NOMO-1 (cell line): ENCODE measurements around the gene SLC16A13.
"Not testable (repeated sequence)": the region's sequence is repeated elsewhere in the genome, so short reads cannot be mapped to it uniquely, and the experiment has no call there.

Source experiments
- DNase-seq, 2 experiments: peaks; one replicate each; lab custom pipeline; 2025; ENCODE audit not compliant: unreplicated experiment in 2 of 2; lab: John Stamatoyannopoulos, UW

SLC16A13 gene

DNA sequence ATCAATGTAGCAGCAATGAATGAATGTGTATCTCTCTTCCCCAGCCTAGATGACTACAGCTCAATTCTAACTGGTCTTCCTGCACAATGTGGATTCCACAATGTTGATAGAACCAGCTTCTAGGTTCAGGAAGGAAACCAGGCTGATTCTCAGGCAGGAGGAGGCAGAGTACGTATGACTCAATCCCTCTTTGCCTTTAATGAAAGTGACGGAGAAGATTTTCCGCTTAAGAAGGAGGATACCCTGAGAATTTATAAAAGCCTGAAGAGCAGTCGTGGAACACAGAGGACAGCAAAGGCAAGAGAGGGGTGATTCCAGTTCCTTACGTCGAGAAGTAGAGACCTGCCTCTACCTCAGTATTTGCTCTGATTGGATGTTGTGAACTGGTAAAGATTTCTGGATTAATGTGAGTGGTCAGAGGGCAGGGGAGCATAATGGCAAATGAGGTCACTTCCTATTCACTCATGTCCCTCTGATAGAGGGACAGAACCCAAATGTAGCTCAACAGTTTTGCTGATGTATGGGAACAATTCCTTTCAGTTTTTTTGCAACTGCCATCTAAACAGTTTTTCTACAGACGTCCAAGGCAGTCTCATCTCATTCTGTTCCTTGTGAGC, 23.1 kb downstream of the SLC16A13 start:
- DNase-seq, result no peak

GRCh38 chr17:7060165-7060891, 24.5 kb downstream of the SLC16A13 start:
- no peak for DNase-seq

DNA sequence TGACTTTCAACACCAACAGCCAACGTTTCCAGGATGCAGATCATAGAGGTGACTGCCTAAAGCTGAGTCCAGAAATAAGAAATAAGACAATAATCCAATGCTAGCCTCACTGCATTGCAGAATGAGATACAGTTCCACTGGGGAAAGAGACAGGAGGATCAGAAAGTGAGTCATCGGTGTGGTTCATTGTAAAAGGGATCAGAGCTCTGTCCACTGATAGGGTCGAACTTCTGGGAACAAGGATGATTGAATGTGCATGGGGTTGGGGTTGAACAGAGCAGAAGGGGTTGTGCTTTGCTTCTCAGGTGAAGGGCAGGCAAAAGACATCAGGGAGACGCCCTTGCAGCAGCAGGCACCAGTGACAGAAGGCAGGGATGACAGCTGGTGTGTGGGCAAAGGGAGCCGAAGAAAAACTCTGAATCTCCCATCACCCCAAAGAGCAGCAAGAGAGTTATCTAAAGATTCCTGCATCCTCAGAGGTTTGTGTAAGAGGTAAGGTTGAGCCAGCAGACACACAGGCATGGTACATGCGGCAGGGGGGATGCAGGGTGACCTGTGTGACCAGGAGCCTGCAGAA, 27.8 kb downstream of the SLC16A13 start:
- no peak for DNase-seq

- no peak for DNase-seq
Observed at GRCh38 chr17:7064261-7064660, 28.4 kb downstream of the SLC16A13 start.

GRCh38 chr17:7067198-7067597, 31.4 kb downstream of the SLC16A13 start:
- DNase-seq, result no peak

DNA sequence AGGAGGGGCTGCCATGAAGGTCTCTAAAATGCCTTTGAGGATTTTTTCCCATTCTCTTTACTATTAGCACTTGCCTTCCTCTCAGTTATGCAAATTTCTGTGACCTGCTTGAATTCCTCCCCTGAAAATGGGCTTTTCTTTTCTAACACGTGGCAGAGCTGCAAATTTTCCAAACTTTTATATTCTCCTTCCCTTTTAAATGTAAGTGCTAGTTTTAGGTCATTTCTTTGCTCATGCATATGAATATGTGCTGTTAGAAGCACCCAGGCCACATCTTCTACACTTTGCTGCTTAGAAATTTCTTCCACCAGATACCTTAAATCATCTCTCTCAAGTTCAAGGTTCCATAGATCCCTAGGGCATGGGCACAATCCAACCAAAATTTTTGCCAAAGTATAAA, 32.5 kb downstream of the SLC16A13 start:
- DNase-seq, result no peak

- no peak for DNase-seq
Observed at GRCh38 chr17:7070712-7071111, 34.9 kb downstream of the SLC16A13 start.

DNA sequence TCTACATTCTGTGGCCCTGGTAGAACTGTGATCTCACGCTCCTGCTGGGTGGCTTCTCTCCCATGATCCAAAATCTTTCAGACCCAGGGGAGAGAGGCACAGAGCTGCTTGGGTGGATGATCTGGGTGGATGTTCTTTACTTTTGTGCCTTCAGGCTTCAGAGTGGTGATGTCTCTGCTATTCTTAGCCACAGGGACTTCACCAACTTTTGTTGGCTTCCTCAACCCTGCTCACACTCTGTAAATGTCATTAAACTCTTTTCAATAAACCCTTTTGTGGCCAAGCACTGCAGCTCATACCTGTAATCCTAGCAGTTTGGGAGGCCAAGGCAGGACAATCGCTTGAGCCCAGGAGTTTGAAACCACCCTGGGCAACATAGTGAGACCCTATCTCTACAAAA, 36.6 kb downstream of the SLC16A13 start:
- DNase-seq, result no peak

- no peak for DNase-seq
Observed at GRCh38 chr17:7074931-7075330, 39.1 kb downstream of the SLC16A13 start.

- DNase-seq, result no peak
Observed at GRCh38 chr17:7077911-7078546, 42.2 kb downstream of the SLC16A13 start.

DNA sequence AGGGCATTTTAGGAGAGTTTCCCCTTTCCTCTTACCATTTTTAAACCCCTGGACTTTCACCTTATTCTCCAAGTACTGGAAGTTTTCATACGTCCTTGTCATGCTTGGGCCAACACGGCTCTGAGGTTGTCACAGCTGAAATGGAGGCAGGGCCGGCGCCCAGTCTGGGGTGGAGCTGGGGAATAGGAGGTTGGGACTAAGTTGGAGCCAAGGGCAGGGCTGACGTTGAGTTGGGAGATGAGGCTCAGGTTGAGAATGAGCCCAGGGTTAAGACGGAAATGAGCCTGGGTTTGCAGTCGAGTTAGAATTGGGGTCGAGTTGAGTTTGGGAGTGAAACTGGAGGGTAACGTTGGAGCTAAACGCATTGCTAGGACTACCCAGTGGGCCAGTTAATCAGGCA, 42.9 kb downstream of the SLC16A13 start:
- no peak for DNase-seq

DNA sequence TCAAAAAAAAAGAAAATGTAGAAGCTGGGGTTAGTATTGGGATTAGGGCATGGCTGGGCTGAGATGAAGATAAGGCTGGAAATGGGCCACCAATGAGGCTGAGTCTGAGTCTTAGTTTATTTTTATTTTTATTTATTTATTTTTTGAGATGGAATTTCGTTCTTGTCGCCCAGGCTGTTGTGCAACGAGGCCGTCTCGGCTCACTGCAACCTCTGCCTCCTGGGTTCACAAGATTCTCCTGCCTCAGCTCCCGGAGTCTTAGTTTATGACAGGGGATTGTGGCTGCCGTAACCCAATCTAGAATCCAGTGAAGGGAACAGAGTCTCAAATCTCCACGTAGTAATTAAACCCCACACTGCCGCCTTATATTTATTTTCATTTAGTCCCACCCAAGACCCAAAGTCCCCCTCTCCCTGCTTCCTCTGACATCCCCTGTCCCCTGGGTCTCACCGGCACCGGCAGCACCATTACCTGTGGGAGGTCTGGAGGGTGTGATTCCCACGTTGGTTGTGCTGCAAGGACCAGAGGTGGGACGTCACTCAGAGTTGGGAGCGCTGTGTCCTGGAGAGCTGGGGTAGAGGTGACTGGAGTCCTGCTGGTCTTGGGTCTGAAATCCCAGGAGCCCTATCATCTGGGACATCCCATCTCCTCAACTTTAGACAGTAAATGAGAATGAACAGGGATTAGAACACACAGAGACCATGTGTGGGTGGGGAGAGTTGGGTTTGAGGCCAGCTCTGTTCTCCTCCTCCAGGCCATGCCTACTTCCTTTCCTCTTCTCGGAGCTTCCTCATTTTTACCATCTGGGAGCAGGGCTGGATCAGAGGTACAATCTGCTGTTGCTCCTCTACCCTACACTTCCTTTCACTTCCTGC, 44.0 kb downstream of the SLC16A13 start, which contains the start of gene CLEC10A:
Gene CLEC10A, minus strand, starts transcription at position 671 of the 875 bp plus-strand sequence. CDS start 1,439 bp downstream, outside the sequence.
- DNase-seq, result peak; percentile 15 to 25

- no peak for DNase-seq
Observed at GRCh38 chr17:7080456-7081041, 44.7 kb downstream of the SLC16A13 start.

DNA sequence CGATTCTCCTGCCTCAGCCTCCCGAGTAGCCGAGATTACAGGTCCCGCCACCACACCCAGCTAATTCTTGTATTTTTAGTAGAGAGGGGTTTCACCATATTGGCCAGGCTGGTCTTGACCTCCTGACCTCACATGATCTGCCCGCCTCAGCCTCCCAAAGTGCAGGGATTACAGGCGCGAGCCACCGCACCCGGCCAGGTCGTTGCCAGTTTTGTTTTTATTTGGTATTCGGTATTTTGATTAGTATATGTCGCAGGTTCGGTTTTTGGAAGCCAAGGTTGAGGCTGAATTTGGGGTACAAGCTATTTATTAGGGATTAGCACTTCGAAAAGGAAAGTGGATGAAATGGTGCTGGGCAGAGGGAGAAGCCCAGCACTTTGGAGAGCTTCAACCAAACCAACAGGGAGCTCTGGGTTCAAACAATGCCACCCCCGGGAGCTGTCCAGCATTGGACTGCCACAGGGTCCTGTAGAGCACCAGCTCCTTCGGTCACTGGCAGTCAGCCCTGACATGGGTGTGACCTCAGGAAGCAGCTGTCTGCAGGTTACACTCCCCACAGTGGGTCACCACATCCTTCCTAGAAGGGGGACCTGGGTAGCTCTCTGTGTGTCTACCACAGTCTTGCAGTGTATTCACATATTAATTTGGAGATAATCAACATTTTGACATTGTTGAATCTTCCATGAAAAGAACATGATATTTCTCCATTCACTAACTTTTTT, 45.7 kb downstream of the SLC16A13 start:
- peak in 1 of 2 experiments; percentile 8 for DNase-seq

DNA sequence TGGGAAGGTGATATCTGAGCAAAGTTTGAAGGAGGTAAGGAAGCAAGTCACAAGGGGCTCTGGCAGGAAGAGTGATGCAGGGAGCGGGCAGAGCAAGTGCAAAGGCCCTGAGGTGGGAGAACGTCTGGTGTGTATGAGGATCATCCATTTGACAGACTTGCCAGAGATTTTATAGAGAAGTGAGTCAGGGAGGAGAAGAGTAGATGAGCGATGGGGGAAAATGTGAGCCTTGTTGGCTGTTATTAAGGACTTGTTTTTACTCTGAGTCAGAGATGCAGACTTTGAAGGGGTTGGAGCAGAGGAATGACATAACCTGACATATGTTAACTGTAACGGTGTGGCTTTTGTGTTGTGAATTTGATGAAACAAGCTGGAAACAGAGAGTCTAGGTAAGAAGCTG, 47.8 kb downstream of the SLC16A13 start:
- DNase-seq, result no peak

GRCh38 chr17:7084088-7084487, 48.3 kb downstream of the SLC16A13 start:
- DNase-seq, result no peak

GRCh38 chr17:7088442-7088841, 52.6 kb downstream of the SLC16A13 start:
- DNase-seq, result not testable (repeated sequence)

GRCh38 chr17:7089570-7089969, 53.8 kb downstream of the SLC16A13 start:
- not testable (repeated sequence) for DNase-seq
